ENCODE measurements around the gene BCO2.

- TF ChIP-seq, protein P1, sequence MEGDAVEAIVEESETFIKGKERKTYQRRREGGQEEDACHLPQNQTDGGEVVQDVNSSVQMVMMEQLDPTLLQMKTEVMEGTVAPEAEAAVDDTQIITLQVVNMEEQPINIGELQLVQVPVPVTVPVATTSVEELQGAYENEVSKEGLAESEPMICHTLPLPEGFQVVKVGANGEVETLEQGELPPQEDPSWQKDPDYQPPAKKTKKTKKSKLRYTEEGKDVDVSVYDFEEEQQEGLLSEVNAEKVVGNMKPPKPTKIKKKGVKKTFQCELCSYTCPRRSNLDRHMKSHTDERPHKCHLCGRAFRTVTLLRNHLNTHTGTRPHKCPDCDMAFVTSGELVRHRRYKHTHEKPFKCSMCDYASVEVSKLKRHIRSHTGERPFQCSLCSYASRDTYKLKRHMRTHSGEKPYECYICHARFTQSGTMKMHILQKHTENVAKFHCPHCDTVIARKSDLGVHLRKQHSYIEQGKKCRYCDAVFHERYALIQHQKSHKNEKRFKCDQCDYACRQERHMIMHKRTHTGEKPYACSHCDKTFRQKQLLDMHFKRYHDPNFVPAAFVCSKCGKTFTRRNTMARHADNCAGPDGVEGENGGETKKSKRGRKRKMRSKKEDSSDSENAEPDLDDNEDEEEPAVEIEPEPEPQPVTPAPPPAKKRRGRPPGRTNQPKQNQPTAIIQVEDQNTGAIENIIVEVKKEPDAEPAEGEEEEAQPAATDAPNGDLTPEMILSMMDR (IDR thresholded peaks at IDR 0.05): no peak
- TF ChIP-seq POLR2AphosphoS5 (IDR thresholded peaks at IDR 0.05) (no peak), POLR2A (IDR thresholded peaks at IDR 0.05) (no peak)
Measured at GRCh38 chr11:112150517-112150916, 24.8 kb upstream of the BCO2 start.

All from prostate gland (tissue), 2 donors.